ENCODE measurements around the gene MAG. TPM values are rescaled to one million over a fixed set of nuclear protein-coding genes. Genes with fewer than 3 reads are reported as not detected.

Gene MAG
- total and polyA plus RNA-seq, 9 of the 15 experiments (the other 6 are each of a cell fraction or from before 2014, with no cell fraction given): 0.11 to 10.0 (median 1.6) TPM

DNA sequence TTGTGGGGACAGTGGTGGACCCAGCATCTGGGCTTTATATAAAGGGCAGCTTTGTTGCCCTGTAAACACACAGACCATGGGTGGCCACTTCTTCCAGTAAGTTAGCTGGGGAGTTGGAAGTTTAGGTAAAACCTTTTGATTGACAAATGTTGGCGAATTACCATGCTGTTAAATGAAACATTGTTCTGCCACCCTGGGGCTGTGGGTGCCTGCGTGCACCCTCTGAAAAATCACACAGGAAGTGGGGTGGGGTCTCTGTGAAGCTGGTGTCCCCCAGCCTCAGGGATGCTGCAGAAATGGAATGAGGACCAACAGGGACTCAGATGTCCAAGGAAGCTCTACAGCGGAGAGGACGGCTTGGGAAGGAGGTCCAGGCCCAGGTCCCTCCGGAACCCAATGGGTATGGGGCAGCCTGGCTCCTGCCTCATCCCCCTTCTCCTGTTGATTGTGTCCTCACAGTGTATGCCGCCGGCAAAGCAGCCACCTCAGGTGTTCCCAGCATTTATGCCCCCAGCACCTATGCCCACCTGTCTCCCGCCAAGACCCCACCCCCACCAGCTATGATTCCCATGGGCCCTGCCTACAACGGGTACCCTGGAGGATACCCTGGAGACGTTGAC lies 26.0 kb upstream of the MAG start:
- DNase-seq (ENCODE audit: extremely low read depth in 1 of 4, low spot score in 3 of 4): no peak
- Histone ChIP-seq H3K9me3 (replicated peaks; ENCODE audit: control insufficient read depth, insufficient read depth, low read depth, low read length) (no peaks in the 10 kb centered on the region), H3K27me3 (ENCODE audit: control insufficient read depth in 2 of 2, insufficient read depth in 2 of 2, low read length in 2 of 2) (no peaks in the 10 kb centered on the region), H3K4me2 (ENCODE audit: insufficient read depth, low read length) (no peak overlapping the region), H3K9me1 (ENCODE audit: control insufficient read depth, insufficient read depth, low read length) (no peaks in the 10 kb centered on the region), H3K27ac (ENCODE audit: extremely low read depth, low read depth, low read length) (no peak overlapping the region; the same call in 2 of the 3 replicates), H3K4me3 (no peak overlapping the region), H3K36me3 (ENCODE audit: control insufficient read depth, insufficient read depth, low read length) (peaks cover 78% of the 10 kb centered on the region), H2AFZ (ENCODE audit: low read depth, low read length) (no peak overlapping the region), H3K4me1 (replicated peaks in 1 of 2; ENCODE audit: control insufficient read depth in 2 of 2, insufficient read depth in 2 of 2, low read length in 2 of 2) (peaks cover 15 to 45% of the 10 kb centered on the region in 2 experiments), H3K79me2 (ENCODE audit: control insufficient read depth, insufficient read depth, low read length) (peaks cover 23% of the 10 kb centered on the region), H4K20me1 (replicated peaks; ENCODE audit: control insufficient read depth, insufficient read depth, low read length) (no peaks in the 10 kb centered on the region), H3K9ac (ENCODE audit: insufficient read depth in 1 of 2, low read depth in 2 of 2, low read length in 2 of 2) (peak overlapping the region in 1 of 2 experiments; percentile 99; a peak in 2 of 4 replicates)
- intact Hi-C loops (cut with micrococcal nuclease): loop anchor here (5.0 kb wide), 2 partner anchors 109 to 124 kb away; partner anchors contain the start of gene FXYD7
- ATAC-seq: no peak
- in situ Hi-C loops (cut with MboI): no loop called here
- 93% methylated on average over 6 of the region's 10 CpGs for WGBS (ENCODE audit: insufficient coverage, low coverage, missing lambda C conversion rate)
- TF ChIP-seq SUPT5H (IDR thresholded peaks at IDR 0.05) (0 out of 2 replicates have a peak, but pooled peaks have one; percentile 15), ZSCAN32 (CRISPR knock-in tag; IDR thresholded peaks at IDR 0.05) (no peak), ZNF124 (CRISPR knock-in tag; IDR thresholded peaks at IDR 0.05) (no peak), ZNF197 (CRISPR knock-in tag; IDR thresholded peaks at IDR 0.05; ENCODE audit: low read depth) (no peak)
- TF ChIP-seq, protein P1, sequence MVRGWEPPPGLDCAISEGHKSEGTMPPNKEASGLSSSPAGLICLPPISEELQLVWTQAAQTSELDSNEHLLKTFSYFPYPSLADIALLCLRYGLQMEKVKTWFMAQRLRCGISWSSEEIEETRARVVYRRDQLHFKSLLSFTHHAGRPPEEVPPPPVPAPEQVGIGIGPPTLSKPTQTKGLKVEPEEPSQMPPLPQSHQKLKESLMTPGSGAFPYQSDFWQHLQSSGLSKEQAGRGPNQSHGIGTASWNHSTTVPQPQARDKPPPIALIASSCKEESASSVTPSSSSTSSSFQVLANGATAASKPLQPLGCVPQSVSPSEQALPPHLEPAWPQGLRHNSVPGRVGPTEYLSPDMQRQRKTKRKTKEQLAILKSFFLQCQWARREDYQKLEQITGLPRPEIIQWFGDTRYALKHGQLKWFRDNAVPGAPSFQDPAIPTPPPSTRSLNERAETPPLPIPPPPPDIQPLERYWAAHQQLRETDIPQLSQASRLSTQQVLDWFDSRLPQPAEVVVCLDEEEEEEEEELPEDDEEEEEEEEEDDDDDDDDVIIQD (CRISPR knock-in tag; IDR thresholded peaks at IDR 0.05): no peak
- TF ChIP-seq, protein P2, sequence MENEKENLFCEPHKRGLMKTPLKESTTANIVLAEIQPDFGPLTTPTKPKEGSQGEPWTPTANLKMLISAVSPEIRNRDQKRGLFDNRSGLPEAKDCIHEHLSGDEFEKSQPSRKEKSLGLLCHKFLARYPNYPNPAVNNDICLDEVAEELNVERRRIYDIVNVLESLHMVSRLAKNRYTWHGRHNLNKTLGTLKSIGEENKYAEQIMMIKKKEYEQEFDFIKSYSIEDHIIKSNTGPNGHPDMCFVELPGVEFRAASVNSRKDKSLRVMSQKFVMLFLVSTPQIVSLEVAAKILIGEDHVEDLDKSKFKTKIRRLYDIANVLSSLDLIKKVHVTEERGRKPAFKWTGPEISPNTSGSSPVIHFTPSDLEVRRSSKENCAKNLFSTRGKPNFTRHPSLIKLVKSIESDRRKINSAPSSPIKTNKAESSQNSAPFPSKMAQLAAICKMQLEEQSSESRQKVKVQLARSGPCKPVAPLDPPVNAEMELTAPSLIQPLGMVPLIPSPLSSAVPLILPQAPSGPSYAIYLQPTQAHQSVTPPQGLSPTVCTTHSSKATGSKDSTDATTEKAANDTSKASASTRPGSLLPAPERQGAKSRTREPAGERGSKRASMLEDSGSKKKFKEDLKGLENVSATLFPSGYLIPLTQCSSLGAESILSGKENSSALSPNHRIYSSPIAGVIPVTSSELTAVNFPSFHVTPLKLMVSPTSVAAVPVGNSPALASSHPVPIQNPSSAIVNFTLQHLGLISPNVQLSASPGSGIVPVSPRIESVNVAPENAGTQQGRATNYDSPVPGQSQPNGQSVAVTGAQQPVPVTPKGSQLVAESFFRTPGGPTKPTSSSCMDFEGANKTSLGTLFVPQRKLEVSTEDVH (IDR thresholded peaks at IDR 0.05; ENCODE audit: low read depth, partially characterized antibody): no peak
- FAIRE-seq: no peak
- POLR2A ChIA-PET: interaction anchor here (0.5 to 3.7 kb wide), 6 partner anchors 11 to 226 kb away, joined by 3 to 31 read pairs (median 3); no protein-coding TSS in a partner anchor
- CTCF ChIA-PET (ENCODE audit: low intra/inter-chr PET ratio): no interaction called here
- no TSS peak for BruUV-seq (replicated peaks)

Data from K562 (cell line).